Adrenal gland (tissue), 5 donors: ENCODE results near the gene REC8.

Experiments used
- CTCF ChIP-seq, 6 experiments: fragments of 450-650 bp in 4 of 6; fragments of 200-600 bp in 2 of 6; sonication (generic) in 1 of 6; IDR thresholded peaks; 1 replicate in 5 of 6; 2 replicates in 1 of 6; pipeline versions ENCODE4 v1.5.1 to v1.8.0; 2016 to 2021; ENCODE audit warnings: antibody characterized with exemption in 6 of 6, mild to moderate bottlenecking in 2 of 6, moderate library complexity in 1 of 6
- POLR2A ChIP-seq, 2 donors: fragments of 450-650 bp; IDR thresholded peaks; one replicate each; pipeline ENCODE4 v1.6.1; 2017; ENCODE audit warnings: antibody characterized with exemption in 2 of 2, mild to moderate bottlenecking in 2 of 2, moderate library complexity in 1 of 2
- donor health status: DM: no; HTN: no; CAD: no.

- TF ChIP-seq CTCF (IDR thresholded peaks at IDR 0.05) = no peak
- TF ChIP-seq POLR2A (IDR thresholded peaks at IDR 0.05) = no peak
Observed at GRCh38 chr14:24167469-24168114, 4.3 kb upstream of the REC8 start.
